ENCODE measurements around the gene CD300H.

Gene CD300H

DNA sequence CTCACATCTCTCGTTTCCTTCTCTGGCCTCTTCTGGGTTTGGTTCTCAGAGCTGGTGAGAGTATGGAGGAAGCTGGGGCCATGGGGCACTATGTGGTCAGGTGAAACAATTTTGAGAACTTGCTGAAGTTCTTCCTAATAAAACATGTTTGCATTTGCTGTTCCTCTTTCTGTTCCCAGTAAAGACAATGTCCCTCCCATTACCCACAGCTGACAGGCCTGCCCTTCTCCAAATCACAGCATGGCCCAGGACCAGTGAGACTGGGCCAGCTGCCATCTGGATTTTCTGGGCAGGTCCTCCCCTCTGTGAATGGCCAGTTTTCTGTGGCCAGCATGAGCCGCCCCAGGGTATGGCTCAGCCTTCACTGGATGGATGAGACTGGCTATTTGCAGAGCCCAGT is at the start of gene CD300H:
TSS of gene CD300H (minus strand) at position 113 of the 400 bp plus-strand sequence.
- H3K36me3 ChIP-seq (ENCODE audit: insufficient read depth, low read depth, low read length), result no peaks in the 10 kb centered on the region

DNA sequence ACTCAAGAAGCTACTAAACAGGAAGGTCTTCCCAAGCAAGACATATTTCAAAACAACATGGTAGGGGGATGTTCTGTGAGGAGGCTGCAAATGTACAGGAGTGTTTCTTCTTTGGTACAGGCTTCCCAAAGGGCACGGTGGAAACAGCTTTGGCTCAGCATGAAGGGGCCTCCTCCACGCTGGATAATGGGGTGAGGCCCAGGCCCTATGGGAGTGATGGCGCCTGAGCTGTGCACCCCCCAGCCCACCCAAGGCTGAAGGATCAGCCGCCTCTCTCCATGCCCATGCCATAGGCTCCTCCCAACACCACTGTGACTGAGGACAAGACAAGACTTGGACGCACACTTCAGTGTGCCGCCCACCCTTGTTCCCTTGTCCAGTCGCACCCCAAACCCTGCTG is 49.4 kb upstream of the CD300H start:
- Histone ChIP-seq H3K36me3 (ENCODE audit: insufficient read depth, low read depth, low read length) (no peaks in the 10 kb centered on the region), H3K9me3 (ENCODE audit: insufficient read depth, low read depth, low read length) (no peaks in the 10 kb centered on the region), H3K27me3 (ENCODE audit: insufficient read depth, low read length) (peaks cover 41% of the 10 kb centered on the region), H3K9ac (ENCODE audit: low read depth, low read length) (no peak overlapping the region), H3K4me3 (ENCODE audit: low read length) (no peak overlapping the region), H3K4me1 (ENCODE audit: insufficient read depth, low read length) (no peaks in the 10 kb centered on the region), H3K27ac (ENCODE audit: low read length) (no peak overlapping the region)

More for the DNA sequence above, at the start of gene CD300H:
- Histone ChIP-seq H3K9ac (ENCODE audit: low read depth, low read length) (no peak within 1 kb of the TSS), H3K27ac (ENCODE audit: low read length) (no peak within 1 kb of the TSS), H3K9me3 (ENCODE audit: insufficient read depth, low read depth, low read length) (no peaks in the 10 kb centered on the region), H3K4me3 (ENCODE audit: low read length) (no peak within 1 kb of the TSS), H3K4me1 (ENCODE audit: insufficient read depth, low read length) (no peaks in the 10 kb centered on the region), H3K27me3 (ENCODE audit: insufficient read depth, low read length) (no peaks in the 10 kb centered on the region)

DNA sequence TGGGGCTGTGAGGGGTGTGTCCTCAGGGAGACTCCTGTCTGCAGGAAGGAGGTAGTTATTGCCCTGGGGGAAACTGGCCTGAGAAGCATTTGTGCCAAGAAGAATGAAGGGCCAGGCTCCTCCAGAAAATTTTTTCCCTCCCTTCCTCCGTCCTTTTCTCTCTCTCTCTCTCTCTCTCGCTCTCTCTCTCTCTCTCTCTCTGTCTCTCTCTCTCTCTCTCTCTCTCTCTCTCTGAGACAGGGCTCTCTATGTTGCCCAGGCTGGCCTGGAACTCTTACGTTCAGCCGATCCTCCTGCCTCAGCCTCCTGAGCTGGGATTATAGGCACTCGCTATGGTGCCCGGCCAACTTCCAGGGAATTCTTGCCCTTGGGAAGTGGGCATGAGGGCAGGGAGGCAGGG is 44.7 kb upstream of the CD300H start:
- H3K27me3 ChIP-seq (ENCODE audit: insufficient read depth, low read length), result peaks cover 48% of the 10 kb centered on the region

DNA sequence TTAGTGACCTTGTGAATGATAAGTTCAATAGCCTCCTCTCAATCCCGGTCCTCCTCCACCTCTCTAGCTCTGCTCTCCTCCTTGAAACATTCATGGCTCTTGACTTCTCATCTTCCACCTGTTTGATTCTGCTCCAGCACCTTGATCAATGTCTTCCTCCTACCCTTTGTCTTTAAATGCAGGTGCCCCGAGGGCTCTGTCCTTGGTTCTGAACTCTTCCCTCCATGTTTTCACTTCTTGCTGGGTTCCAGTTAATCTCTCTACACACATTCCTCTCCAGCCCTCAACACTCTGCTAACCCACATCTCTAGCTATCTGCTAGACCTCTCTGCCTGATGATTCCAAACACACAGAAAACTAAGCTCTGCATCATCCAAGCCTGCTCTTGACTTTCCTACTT is 42.8 kb upstream of the CD300H start:
- Histone ChIP-seq H3K4me1 (ENCODE audit: insufficient read depth, low read length) (no peaks in the 10 kb centered on the region), H3K36me3 (ENCODE audit: insufficient read depth, low read depth, low read length) (no peaks in the 10 kb centered on the region), H3K9ac (ENCODE audit: low read depth, low read length) (no peak overlapping the region), H3K27ac (ENCODE audit: low read length) (no peak overlapping the region), H3K4me3 (ENCODE audit: low read length) (no peak overlapping the region), H3K27me3 (ENCODE audit: insufficient read depth, low read length) (peaks cover 42% of the 10 kb centered on the region), H3K9me3 (ENCODE audit: insufficient read depth, low read depth, low read length) (no peaks in the 10 kb centered on the region)

More for the DNA sequence above, 44.7 kb upstream of the CD300H start:
- Histone ChIP-seq H3K27ac (ENCODE audit: low read length) (no peak overlapping the region), H3K9me3 (ENCODE audit: insufficient read depth, low read depth, low read length) (no peaks in the 10 kb centered on the region), H3K36me3 (ENCODE audit: insufficient read depth, low read depth, low read length) (no peaks in the 10 kb centered on the region), H3K9ac (ENCODE audit: low read depth, low read length) (no peak overlapping the region), H3K4me1 (ENCODE audit: insufficient read depth, low read length) (no peaks in the 10 kb centered on the region), H3K4me3 (ENCODE audit: low read length) (no peak overlapping the region)

DNA sequence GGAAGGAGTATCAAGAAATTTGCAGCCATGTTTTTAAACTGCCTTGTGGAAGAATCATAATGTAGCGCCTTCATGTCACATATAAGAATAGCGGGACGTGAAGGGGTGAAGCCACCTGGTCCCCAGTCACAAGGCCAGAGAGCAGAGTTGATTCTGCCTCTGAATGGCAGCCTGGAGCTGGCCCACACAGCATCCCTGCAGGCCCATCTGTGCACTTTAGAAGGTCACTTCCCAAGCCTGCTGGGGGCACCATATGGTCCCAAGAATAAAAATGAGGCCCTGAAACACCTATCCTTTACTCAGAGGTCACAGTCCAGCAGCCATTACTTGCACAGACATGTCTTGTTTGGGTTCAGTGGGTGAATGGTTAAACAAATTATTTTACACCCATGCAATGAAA is 41.2 kb upstream of the CD300H start:
- no peak overlapping the region for H3K9ac ChIP-seq (ENCODE audit: low read depth, low read length)
- H3K27me3 ChIP-seq (ENCODE audit: insufficient read depth, low read length), result peaks cover 37% of the 10 kb centered on the region
- H3K4me1 ChIP-seq (ENCODE audit: insufficient read depth, low read length), result no peaks in the 10 kb centered on the region
- no peaks in the 10 kb centered on the region for H3K36me3 ChIP-seq (ENCODE audit: insufficient read depth, low read depth, low read length)
- no peaks in the 10 kb centered on the region for H3K9me3 ChIP-seq (ENCODE audit: insufficient read depth, low read depth, low read length)
- H3K27ac ChIP-seq (ENCODE audit: low read length), result no peak overlapping the region
- no peak overlapping the region for H3K4me3 ChIP-seq (ENCODE audit: low read length)

DNA sequence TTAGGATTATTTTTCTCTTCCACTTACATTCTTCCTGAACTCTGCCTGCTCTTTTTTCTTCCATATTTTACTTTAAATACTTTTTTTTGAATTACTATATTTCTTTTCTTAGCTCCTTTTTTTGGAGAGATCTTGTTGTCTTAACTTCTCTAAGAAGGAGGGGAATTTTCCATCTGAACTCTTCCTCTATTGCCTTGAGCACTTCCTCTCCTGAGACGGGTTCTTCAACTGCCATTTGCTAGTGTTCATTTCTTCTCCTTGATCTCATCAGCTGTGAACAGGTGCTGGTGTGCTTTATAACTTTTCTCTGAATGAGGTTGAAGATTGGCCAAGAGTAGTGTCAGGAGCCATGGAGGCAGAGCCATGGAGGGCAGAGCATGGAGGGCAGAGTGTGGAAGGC is 39.9 kb upstream of the CD300H start:
- H3K9ac ChIP-seq (ENCODE audit: low read depth, low read length), result no peak overlapping the region
- H3K4me1 ChIP-seq (ENCODE audit: insufficient read depth, low read length), result no peaks in the 10 kb centered on the region
- no peaks in the 10 kb centered on the region for H3K9me3 ChIP-seq (ENCODE audit: insufficient read depth, low read depth, low read length)
- no peak overlapping the region for H3K27ac ChIP-seq (ENCODE audit: low read length)
- H3K27me3 ChIP-seq (ENCODE audit: insufficient read depth, low read length), result peaks cover 31% of the 10 kb centered on the region
- no peak overlapping the region for H3K4me3 ChIP-seq (ENCODE audit: low read length)
- H3K36me3 ChIP-seq (ENCODE audit: insufficient read depth, low read depth, low read length), result no peaks in the 10 kb centered on the region

DNA sequence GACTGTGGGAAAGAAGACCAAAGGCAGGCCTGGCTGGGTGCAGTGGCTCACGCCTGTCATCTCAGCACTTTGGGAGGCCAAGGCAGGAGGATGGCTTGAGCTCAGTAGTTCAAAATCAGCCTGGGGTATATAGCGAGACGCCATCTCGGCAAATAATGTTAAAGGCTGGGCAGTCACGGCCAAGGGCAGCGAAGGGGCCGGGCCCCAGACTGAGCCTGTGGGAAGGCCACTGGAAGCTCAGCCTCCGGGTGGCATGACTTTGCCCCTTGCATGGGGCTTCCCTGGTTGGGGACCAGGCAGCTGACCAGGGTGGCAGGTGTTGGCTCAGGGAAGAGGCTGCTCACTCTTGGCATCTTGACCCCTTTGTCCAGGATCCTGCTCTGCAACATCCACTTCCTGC is 38.7 kb upstream of the CD300H start:
- Histone ChIP-seq H3K9ac (ENCODE audit: low read depth, low read length) (no peak overlapping the region), H3K36me3 (ENCODE audit: insufficient read depth, low read depth, low read length) (no peaks in the 10 kb centered on the region), H3K4me3 (ENCODE audit: low read length) (no peak overlapping the region), H3K27me3 (ENCODE audit: insufficient read depth, low read length) (peaks cover 19% of the 10 kb centered on the region), H3K27ac (ENCODE audit: low read length) (no peak overlapping the region), H3K4me1 (ENCODE audit: insufficient read depth, low read length) (no peaks in the 10 kb centered on the region), H3K9me3 (ENCODE audit: insufficient read depth, low read depth, low read length) (no peaks in the 10 kb centered on the region)

DNA sequence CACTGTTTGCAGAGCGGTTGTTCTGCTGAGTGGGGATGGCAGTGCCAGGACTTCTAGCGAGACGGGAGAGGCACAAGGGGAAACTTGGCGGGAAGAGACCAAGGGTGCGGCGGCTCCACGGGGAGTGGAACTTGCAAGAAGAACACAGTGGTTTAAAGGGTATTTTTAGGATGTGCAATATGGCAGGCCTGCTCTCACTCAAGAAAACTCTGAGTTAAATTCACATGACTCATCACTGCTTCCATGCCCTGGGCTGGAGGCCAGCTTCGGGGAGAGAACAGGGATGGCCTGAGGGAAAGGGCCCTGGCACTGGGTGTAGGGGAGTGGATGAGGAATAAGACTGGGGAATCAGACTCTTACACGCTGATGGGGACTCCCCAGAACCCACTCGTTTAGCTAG is 38.1 kb upstream of the CD300H start:
- Histone ChIP-seq H3K36me3 (ENCODE audit: insufficient read depth, low read depth, low read length) (no peaks in the 10 kb centered on the region), H3K27me3 (ENCODE audit: insufficient read depth, low read length) (peaks cover 12% of the 10 kb centered on the region), H3K4me1 (ENCODE audit: insufficient read depth, low read length) (no peaks in the 10 kb centered on the region), H3K9ac (ENCODE audit: low read depth, low read length) (no peak overlapping the region), H3K9me3 (ENCODE audit: insufficient read depth, low read depth, low read length) (no peaks in the 10 kb centered on the region), H3K4me3 (ENCODE audit: low read length) (no peak overlapping the region), H3K27ac (ENCODE audit: low read length) (no peak overlapping the region)

DNA sequence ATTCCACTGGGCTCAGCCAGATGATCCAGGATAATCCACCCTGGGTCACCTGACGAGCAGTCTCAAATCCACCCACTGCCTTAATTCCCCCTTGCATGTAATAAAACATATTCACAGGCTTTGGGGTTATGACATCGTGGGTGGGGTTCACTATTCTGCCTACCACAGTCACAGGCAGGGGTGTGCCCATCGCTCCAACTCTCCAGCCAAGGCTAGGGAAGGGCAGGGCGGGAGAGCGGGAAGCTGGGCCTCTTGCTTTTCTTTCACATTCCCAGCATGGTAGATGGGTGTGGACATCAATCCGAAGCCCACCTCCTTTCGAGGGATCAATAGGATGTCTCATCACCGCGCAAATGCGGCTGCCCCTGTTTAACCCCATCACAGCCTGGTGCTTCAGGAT is 37.5 kb upstream of the CD300H start:
- Histone ChIP-seq H3K4me3 (ENCODE audit: low read length) (no peak overlapping the region), H3K27me3 (ENCODE audit: insufficient read depth, low read length) (peaks cover 9% of the 10 kb centered on the region; the same call in 1 of the 2 replicates), H3K27ac (ENCODE audit: low read length) (no peak overlapping the region), H3K9me3 (ENCODE audit: insufficient read depth, low read depth, low read length) (no peaks in the 10 kb centered on the region), H3K9ac (ENCODE audit: low read depth, low read length) (no peak overlapping the region), H3K36me3 (ENCODE audit: insufficient read depth, low read depth, low read length) (no peaks in the 10 kb centered on the region), H3K4me1 (ENCODE audit: insufficient read depth, low read length) (no peaks in the 10 kb centered on the region)

DNA sequence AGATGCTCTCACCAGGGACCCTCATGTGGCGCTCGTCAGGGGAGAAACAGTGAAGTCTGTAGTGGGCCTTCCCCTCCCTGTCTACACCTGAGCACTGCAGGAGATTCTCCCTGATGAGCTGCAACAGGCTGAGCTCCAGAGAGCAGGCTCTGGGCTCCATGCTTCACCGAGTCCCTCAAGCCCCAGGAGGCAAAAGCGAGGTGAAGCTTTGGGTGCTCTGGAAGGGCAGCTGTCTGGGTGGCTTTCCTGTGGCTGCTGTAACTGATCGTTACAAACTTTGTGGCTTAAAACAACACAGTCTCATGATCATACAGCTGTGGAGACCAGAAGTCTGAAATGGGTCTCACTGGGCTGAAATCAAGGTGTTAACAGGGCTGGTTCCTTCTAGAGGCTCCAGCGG is 36.9 kb upstream of the CD300H start:
- Histone ChIP-seq H3K4me1 (ENCODE audit: insufficient read depth, low read length) (no peaks in the 10 kb centered on the region), H3K27me3 (ENCODE audit: insufficient read depth, low read length) (peaks cover 4% of the 10 kb centered on the region; the same call in 1 of the 2 replicates), H3K4me3 (ENCODE audit: low read length) (no peak overlapping the region), H3K27ac (ENCODE audit: low read length) (no peak overlapping the region), H3K36me3 (ENCODE audit: insufficient read depth, low read depth, low read length) (no peaks in the 10 kb centered on the region), H3K9ac (ENCODE audit: low read depth, low read length) (no peak overlapping the region), H3K9me3 (ENCODE audit: insufficient read depth, low read depth, low read length) (no peaks in the 10 kb centered on the region)

DNA sequence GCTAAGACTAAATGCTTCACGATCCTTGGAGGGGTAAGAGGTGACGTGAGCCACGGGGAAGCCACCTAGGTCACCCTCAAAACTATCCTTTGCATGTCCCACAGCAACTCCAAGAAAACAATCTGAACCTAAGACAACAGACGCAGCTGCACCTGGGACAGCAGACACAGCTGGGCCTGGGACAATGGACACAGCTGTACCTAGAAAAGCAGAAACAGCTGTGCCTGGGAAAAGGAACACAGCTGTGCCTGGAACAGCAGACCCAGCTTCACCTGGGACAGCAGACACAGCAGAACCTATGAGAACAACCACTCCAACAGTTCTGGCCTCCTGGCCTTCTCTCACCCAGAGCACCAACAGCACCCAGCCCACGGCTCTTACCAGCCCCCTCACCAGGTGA is 36.4 kb upstream of the CD300H start:
- H3K4me3 ChIP-seq (ENCODE audit: low read length), result no peak overlapping the region
- H3K27me3 ChIP-seq (ENCODE audit: insufficient read depth, low read length), result peaks cover 4% of the 10 kb centered on the region; the same call in 1 of the 2 replicates
- no peaks in the 10 kb centered on the region for H3K9me3 ChIP-seq (ENCODE audit: insufficient read depth, low read depth, low read length)
- no peak overlapping the region for H3K27ac ChIP-seq (ENCODE audit: low read length)
- no peak overlapping the region for H3K9ac ChIP-seq (ENCODE audit: low read depth, low read length)
- no peaks in the 10 kb centered on the region for H3K4me1 ChIP-seq (ENCODE audit: insufficient read depth, low read length)
- no peaks in the 10 kb centered on the region for H3K36me3 ChIP-seq (ENCODE audit: insufficient read depth, low read depth, low read length)

DNA sequence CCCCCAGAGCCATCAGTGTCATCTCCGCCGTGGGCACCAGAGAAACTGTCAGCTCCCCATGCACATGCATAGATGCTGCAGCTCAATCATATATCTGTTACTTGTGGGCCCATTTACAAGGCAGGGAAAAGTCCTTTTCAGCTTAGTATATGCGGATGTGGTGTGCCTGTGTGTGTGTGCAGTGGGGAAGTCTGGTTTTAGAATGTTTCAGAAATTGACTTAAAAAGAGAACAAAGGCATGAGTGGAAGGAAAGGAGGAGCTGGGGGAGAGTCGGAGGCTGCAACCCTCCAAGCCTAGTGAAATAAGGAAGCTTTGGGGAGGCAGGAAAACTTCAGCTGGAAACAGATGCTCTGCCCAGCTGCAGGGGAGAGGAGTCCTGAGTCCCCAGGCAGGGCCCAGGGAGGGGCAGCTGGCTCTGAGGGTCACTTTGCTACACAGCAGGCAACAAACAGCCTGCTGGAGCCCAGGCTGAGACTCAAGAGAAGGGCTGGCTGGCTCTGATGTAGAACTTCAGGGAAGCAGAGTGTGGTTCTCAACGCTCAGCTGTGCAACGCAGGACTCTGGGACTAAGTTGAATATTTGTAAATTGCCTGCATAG is 35.8 kb upstream of the CD300H start:
- Histone ChIP-seq H3K36me3 (ENCODE audit: insufficient read depth, low read depth, low read length) (no peaks in the 10 kb centered on the region), H3K4me1 (ENCODE audit: insufficient read depth, low read length) (no peaks in the 10 kb centered on the region), H3K9me3 (ENCODE audit: insufficient read depth, low read depth, low read length) (no peaks in the 10 kb centered on the region), H3K4me3 (ENCODE audit: low read length) (no peak overlapping the region), H3K27ac (ENCODE audit: low read length) (no peak overlapping the region), H3K27me3 (ENCODE audit: insufficient read depth, low read length) (peaks cover 4% of the 10 kb centered on the region; the same call in 1 of the 2 replicates), H3K9ac (ENCODE audit: low read depth, low read length) (no peak overlapping the region)

Data from iPS-20b (cell line).